KOPT-K1 (cell line): ENCODE data around the gene CAND2.
"Not testable (repeated sequence)": the region's sequence is repeated elsewhere in the genome, so short reads cannot be mapped to it uniquely, and the experiment has no call there.

ENCODE experiments used
- H3K27ac ChIP-seq: fragments of 200-600 bp; sonication (generic); 2 replicates; pipeline ENCODE4 v1.5.1; 2016; ENCODE audit warnings: antibody characterized with exemption, mild to moderate bottlenecking, low read depth, low read length; ENCODE audit not compliant: poor library complexity, severe bottlenecking
- H3K36me3 ChIP-seq: fragments of 200-600 bp; sonication (generic); 2 replicates; pipeline ENCODE4 v1.5.1; 2017; ENCODE audit warnings: antibody characterized with exemption, mild to moderate bottlenecking, low read length, moderate library complexity; ENCODE audit not compliant: insufficient read depth
- H3K9me3 ChIP-seq: fragments of 200-600 bp; sonication (generic); 2 replicates; pipeline ENCODE4 v1.5.1; 2017; ENCODE audit warnings: antibody characterized with exemption, low read length, mild to moderate bottlenecking; ENCODE audit not compliant: insufficient read depth, poor library complexity, severe bottlenecking

Gene CAND2

DNA sequence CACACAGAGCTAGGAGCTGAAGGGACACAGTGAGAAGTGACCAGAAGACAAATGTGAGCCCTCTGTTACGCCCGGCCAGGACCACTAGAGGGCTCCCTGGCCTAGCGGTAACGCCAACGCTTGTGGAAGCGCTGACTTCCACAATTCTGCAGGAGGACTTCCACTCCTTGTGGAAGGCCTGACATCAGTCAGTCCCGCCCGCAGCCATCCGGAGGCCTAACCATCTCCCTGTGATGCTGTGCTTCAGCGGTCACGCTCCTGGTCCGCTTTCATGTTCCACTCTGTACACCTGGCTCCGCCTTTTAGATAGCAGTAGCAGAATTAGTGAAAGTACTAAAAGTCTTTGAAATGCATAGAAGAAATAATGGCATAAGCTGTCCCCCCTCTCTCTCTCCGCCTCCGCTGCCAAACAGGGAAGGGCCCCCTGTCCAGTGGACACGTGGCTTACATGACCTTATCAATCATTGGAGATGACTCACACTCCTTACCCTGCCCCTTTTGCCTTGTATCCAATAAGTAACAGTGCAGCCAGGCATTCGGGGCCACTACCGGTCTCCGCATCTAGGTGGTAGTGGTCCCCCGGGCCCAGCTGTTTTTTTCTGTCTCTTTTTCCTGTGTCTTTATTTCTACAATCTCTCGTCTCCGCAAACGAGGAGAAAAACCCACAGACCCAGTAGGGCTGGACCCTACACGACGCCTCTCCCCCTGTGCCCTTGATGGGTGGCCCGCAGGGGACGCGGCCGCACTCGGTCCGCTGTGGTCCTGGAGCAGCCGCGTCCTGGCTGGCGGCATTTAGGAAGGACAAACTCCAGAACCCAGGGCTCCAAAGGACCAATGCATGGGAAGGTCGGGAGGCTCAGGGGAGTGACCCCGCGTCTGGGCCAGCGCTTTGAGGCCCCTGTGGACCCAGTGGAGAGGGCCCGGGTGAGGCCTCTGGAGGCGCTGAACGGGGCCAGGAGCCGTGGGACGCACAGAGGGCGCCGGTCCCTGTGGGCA lies 71.9 kb downstream of the CAND2 start:
- H3K9me3 ChIP-seq: peaks cover 9% of the 10 kb centered on the region
- no peaks in the 10 kb centered on the region for H3K36me3 ChIP-seq
- H3K27ac ChIP-seq: no peak overlapping the region

DNA sequence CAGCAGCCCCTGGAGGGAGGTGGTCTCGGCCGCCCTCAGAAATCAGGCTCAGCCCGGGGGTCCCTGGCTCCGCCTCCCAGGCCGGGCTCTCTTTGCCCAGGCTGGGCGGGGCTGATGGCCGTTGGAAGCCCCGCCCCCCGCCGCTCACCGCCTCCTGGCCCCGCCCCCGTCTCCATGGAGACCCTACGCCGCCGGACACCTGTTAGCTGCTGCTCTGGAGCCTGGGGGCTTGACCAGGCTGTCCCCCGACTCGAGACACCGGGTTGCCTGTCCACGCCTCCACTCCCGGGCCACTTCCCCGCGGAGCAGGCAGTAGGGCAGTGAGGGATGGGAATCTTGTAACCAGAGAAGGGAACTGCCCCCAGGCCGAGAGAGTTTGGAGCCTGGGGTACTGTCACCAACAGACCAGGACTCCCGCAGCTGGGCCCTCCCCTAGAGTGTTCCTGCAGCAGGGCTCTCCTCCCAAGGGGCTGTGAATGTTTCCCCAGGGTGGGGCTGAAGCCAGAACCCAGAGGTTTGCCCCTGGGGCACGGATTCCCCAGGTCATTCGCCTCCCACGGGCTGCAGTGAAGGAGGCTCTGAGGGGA lies 72.6 kb downstream of the CAND2 start:
- Histone ChIP-seq H3K27ac (no peak overlapping the region), H3K9me3 (peaks cover 9% of the 10 kb centered on the region)

DNA sequence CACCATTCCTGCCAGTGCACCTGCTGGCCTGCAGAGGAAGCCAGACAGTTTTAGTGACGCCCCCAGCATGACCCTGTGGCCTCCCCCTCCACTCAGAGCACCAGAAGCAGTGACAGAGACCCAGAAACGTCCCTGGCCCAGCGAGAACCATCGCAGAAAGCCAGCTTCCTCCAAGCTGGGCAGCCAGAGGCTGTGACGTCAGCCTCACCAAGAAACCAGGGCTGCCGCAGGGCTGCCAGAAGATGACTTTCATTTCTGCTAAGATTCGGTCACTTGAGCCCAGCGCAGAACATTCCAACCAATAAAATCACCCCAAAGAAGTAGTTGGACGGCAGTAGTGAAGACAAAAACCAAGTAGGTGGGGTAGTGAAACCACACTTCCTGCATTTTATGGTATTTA lies 74.5 kb downstream of the CAND2 start:
- no peak overlapping the region for H3K27ac ChIP-seq
- no peaks in the 10 kb centered on the region for H3K36me3 ChIP-seq
- no peaks in the 10 kb centered on the region for H3K9me3 ChIP-seq

More for the DNA sequence above, 72.6 kb downstream of the CAND2 start:
- H3K36me3 ChIP-seq: no peaks in the 10 kb centered on the region

DNA sequence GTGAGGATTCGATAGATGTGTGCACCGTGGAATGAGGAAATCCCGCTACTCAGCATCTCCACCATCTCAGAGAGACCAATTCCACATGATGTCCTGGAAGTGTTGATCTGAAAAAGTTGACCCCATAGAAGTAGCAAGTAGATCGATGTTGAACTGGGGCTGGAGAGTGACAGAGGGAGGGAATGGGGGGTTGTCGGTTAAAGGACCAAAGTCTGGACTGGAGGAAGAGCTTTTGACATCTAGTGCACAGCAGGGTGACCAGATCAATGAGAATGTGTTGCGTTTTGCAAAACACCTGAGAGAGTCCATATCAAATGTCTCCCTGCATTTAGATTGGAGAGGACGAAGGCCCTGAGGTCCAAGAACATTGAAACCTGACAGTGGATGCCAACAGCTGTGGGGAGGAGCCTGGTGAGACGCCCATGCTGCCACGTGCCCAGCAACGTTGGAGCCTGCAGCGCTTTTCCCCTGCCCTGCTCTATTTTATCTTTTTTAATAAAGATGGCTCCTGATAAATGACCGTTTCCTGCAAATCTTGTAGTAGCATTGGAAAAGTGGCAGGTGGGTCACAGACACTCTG lies 75.0 kb downstream of the CAND2 start:
- Histone ChIP-seq H3K9me3 (no peaks in the 10 kb centered on the region), H3K36me3 (no peaks in the 10 kb centered on the region), H3K27ac (no peak overlapping the region)

DNA sequence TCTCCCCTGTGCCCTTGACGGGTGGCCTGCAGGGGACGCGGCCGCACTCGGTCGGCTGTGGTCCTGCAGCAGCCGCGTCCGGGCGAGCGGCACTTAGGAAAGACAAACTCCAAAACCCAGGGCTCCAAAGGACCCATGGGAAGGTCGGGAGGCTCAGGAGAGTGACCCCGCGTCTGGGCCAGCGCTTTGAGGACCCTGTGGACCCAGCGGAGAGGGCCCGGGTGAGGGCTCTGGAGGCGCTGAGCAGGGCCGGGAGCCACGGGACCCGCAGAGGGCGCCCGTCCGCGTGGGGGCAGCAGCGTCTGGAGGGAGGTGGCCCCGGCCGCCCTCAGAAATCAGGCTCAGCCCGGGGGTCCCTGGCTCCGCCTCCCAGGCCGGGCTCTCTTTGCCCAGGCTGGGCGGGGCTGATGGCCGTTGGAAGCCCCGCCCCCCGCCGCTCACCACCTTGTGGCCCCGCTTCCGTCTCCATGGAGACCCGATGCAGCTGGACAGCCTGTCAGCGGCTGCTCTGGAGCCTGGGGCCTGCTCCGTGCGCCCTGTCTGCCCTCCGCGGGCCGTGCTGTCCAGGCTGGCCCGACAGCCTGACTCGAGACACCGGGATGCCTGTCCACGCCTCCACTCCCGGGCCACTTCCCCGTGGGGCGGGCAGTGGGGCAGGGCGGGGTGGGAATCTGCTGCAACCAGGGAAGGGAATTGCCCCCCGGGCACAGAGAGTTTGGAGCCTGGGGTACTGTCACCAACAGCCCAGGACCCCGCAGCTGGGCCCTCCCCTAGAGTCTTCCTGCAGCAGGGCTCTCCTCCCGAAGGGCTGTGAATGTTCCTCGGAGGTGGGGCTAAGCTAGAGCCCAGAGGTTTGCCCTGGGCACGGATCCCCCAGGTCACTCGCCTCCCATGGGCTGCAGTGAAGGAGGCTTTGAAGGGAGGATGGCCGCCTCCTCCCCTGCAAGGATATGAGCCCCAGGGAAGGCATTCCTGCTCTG lies 79.7 kb downstream of the CAND2 start:
- Histone ChIP-seq H3K36me3 (no peaks in the 10 kb centered on the region), H3K9me3 (no peaks in the 10 kb centered on the region), H3K27ac (no peak overlapping the region)

DNA sequence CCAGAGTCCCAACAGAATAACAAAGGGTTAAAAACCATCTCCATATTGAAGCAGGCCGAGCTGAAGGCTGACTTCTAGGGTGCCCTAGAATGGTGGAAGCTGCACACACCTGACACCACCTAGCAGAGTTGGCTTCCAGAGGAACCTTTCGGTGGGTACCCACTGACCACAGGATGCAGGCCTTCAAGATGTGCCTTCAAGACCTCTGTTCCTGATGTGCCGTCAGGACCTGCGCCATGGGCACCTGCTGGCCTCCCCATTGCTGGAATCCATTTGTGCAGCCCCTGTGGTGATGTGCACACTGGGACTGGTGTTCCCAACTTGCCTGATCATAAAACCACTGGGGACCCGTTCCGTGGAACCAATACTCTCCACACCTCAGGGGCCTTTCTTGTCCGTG lies 80.6 kb downstream of the CAND2 start:
- no peaks in the 10 kb centered on the region for H3K9me3 ChIP-seq
- no peaks in the 10 kb centered on the region for H3K36me3 ChIP-seq
- no peak overlapping the region for H3K27ac ChIP-seq

DNA sequence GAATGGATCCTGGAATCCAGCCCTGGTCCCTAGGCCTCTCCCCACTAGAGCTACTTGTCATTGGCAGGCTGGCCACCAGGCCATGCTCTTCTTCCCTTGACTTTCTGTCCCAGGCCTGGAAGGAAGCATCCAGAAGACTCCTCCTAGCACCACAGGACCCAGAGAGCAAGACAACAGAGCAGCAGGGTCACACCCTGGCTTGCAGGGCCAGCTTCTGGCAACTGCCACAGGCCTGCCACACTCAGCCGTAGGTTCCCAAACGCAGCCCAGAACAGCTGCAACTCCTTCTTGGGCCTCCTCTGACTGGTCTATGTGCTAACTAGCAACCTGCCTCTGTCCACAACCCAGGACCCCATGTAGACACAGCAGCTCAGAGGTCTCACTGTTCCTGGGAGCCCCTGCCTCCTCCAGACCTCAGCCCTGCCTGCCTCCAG lies 81.7 kb downstream of the CAND2 start:
- Histone ChIP-seq H3K27ac (no peak overlapping the region), H3K9me3 (no peaks in the 10 kb centered on the region), H3K36me3 (no peaks in the 10 kb centered on the region)

DNA sequence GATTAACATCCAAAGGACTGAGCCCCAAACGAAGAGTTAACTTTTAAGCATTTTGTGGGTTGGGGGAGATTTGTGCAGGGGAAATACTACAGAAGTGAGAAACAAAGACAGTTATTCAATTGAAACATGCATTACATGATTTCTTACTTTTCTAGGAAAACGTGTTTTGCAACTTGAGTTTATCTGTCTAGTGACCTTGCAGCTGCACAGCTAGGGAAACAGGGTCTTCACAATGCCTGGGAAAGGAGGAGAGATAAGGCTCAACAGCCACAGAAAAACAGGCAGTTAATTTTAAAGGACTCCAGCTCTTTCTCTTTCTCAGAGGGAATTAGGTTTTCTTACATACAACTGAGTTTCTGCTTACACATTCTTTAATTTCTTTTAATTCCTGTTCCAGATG lies 82.3 kb downstream of the CAND2 start:
- H3K27ac ChIP-seq, H3K9me3 ChIP-seq, H3K36me3 ChIP-seq: not testable (repeated sequence)

DNA sequence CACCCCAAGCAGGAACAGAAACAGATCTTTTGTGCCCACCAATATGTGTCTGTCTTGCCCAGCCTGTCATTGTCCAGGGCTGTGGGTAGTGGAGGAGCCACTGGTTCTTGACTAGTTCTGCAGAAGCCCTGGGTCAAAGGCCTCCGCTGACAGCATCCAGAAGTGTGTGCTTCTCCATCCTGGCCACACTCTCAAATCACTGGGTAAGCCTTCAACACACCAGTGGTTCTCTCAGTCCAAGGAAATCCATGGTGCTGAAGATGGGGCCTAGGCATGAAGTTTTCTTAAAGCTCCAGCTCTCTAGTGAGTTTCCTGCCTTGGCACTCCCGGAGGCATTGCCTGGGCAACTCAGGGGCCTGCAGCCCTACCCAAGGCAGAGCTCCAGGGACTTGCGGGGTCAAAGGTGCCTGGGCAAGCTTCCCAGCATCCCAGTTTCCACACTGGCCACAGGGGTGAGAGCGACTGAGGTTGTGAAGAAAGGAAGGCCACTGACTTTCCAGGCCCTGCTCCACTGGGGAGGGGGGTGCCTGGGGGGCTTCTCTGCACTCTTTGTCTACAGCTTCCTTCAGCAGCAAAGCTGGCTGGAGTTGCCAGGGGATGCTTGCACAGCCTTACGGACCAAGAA lies 82.8 kb downstream of the CAND2 start:
- Histone ChIP-seq H3K9me3 (no peaks in the 10 kb centered on the region), H3K27ac (no peak overlapping the region), H3K36me3 (no peaks in the 10 kb centered on the region)

DNA sequence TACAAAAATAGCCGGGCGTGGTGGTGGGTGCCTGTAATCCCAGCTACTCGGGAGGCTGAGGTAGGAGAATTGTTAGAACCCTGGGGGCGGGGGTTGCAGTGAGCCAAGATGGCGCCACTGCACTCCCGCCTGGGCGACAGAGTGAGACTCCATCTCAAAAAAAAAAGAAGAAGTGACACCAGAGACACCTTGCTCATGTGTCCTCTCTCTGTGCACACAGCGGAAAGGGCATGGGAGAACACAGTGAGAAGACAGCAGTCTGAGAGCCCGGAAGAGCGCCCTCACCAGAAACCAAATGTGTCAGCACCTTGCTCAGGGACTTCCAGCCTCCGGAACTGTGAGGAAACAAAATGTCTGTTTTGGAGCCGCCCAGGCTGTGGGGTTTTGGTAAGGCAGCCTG lies 85.4 kb downstream of the CAND2 start:
- not testable (repeated sequence) for H3K36me3 ChIP-seq, H3K27ac ChIP-seq, H3K9me3 ChIP-seq

DNA sequence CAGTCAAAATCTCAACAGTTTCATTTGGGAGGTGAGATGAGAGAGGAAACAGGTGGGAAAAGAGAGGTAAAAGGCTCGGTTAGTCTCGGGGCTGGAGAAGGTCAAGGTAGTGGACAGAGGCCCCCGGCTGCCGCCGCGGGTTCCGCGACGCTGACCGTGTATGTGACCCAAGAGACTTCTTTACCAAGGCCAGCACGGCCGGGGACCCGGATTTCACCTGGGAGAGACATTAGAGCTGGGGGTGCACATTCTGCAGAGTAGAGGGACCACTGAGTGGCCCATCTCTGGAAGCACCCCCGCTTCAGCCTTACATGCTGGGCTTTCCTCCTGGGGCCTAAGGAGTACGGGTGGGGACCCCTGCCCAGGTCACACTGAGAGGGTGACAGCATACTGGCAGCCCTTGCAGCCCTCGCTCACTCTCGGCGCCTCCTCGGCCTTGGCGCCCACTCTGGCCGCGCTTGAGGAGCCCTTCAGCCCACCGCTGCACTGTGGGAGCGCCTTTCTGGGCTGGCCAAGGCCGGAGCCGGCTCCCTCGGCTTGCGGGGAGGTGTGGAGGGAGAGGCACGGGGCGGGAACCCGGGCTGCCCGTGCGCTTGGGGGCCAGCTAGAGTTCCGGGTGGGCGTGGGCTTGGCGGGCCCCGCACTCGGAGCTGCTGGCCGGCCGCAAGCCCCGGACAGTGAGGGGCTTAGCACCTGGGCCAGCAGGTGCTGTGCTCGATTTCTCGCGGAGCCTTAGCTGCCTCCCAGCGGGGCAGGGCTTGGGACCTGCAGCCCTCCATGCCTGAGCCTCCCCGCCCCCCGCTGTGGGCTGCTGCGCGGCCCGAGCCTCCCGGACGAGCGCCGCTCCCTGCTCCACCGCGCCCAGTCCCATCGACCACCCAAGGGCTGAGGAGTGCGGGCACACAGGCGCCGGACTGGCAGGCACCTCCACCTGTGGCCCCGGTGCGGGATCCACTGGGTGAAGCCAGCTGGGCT lies 86.1 kb downstream of the CAND2 start:
- no peak overlapping the region for H3K27ac ChIP-seq
- no peaks in the 10 kb centered on the region for H3K36me3 ChIP-seq
- no peaks in the 10 kb centered on the region for H3K9me3 ChIP-seq

DNA sequence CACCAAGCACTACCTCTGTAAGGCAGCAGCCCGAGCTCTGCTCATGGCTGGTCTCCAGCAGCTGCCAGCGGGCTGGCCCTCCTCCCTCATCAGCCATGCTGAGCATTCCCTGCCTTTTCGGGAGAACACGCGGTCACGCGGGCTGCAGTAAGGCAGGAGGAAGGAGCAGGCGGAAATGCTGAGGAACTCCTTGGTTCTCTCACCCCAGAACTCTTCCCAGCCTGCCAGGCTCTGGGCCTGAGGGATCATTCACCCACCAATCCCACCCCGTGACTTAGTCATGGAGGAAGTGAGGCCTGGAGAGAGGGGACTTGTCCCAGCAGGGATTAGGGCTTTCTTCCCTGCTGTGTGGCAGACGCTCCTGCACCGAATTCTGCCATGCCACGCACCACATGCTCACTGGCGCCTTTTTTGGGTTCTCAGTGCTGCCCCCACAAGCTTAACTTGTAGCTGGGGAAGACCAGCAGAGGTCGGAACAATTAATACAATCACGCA lies 87.8 kb downstream of the CAND2 start:
- no peaks in the 10 kb centered on the region for H3K36me3 ChIP-seq
- H3K9me3 ChIP-seq: no peaks in the 10 kb centered on the region
- H3K27ac ChIP-seq: no peak overlapping the region
